Omental fat pad (tissue), 4 donors: ENCODE data around the gene MAP4K1. TPM values are rescaled to one million over a fixed set of nuclear protein-coding genes. Genes with fewer than 3 reads are reported as not detected.
"Not testable (repeated sequence)": the region's sequence is repeated elsewhere in the genome, so short reads cannot be mapped to it uniquely, and the experiment has no call there.

Source experiments
- ATAC-seq: fragments of 150-250 bp; one replicate; pipeline ENCODE4 v1.9.1; 2016; ENCODE audit warnings: mild to moderate bottlenecking, moderate library complexity; ENCODE audit not compliant: low FRiP score
- DNase-seq: peaks from one replicate; pipeline ENCODE4 v3.0.0-alpha.2; 2019; ENCODE audit warnings: low spot score
- total RNA-seq, 4 donors: library from RNA; depleted of rRNA; stranded (reverse); fragments of >200 nt; gene quantifications; one replicate each; pipeline ENCODE4 v1.1.0, GENCODE V29; 2016
- TF ChIP-seq, protein P1 (sequence below), 3 donors: fragments of 450-650 bp; IDR thresholded peaks; one replicate each; pipeline ENCODE4 v1.5.1; 2016 to 2017; ENCODE audit warnings: antibody characterized with exemption in 3 of 3, mild to moderate bottlenecking in 3 of 3, moderate library complexity in 2 of 3

MAP4K1 gene
- total RNA-seq, 4 donors from 2014 or later, result 1.5 to 3.2 (median 2.7) TPM

- TF ChIP-seq, protein P1, sequence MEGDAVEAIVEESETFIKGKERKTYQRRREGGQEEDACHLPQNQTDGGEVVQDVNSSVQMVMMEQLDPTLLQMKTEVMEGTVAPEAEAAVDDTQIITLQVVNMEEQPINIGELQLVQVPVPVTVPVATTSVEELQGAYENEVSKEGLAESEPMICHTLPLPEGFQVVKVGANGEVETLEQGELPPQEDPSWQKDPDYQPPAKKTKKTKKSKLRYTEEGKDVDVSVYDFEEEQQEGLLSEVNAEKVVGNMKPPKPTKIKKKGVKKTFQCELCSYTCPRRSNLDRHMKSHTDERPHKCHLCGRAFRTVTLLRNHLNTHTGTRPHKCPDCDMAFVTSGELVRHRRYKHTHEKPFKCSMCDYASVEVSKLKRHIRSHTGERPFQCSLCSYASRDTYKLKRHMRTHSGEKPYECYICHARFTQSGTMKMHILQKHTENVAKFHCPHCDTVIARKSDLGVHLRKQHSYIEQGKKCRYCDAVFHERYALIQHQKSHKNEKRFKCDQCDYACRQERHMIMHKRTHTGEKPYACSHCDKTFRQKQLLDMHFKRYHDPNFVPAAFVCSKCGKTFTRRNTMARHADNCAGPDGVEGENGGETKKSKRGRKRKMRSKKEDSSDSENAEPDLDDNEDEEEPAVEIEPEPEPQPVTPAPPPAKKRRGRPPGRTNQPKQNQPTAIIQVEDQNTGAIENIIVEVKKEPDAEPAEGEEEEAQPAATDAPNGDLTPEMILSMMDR (IDR thresholded peaks at IDR 0.05), result no peak
- no peak for ATAC-seq
- DNase-seq, result no peak
Measured at GRCh38 chr19:38561053-38561606, 56.6 kb downstream of the MAP4K1 start.

DNA sequence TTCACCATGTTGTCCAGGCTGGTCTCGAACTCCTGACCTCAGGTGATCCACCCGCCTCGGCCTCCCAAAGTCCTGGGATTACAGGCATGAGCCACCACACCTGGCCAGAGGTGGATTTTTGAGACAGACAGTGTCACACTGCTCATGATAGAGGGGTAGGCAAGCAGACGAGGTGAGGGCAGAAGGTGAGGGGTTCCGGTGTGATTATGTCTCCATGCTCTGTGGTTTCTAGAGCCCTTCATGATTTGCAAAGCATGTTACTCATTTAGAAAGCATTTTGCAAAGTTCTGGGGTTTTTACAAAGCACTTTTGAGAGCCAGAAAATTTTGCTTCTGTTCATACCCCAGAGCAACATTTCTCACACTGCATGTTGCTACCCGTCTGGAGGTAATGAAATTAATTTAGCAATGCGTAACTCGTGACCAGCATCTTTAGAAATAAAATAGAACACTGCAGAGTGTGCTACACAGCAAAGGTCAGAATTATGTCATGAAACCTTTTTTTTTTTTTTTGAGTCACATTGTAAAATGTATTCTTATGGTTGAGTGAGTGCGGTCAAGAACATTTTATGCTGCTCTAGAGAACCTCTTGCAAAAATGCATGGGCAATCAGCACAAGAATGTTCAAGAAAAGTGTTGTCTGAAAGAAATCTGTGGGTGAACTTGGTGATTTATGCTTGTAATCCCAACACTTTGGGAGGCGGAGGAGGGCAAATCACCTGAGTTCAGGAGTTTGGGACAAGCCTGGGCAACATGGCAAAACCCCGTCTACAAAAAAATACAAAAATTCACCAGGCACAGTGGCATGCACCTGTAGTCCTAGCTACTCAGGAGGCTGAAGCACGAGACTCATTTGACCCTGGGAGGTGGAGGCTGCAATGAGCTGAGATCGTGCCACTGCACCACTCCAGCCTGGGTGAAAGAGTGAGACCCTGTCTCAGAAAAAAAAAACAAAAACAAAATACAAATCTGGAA lies 58.0 kb downstream of the MAP4K1 start:
- TF ChIP-seq, protein P1 (IDR thresholded peaks at IDR 0.05), result no peak
- no peak for DNase-seq
- no peak for ATAC-seq

DNA sequence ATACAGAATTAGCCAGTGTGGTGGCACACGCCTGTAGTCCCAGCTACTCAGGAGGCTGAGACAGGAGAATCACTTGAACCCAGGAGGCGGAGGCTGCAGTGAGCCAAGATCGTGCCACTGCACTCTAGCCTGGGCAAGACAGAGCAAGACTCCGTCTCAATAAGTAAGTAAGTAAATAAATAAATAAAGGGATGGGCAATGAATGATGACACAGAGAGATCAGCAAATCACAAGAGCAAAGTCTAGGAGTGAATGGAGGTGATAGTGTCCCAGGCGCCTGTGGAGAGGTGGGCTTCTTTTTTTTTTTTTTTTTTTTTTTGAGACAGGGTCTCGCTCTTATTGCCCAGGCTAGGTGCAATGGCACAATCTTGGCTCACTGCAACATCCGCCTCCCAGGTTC lies 58.8 kb downstream of the MAP4K1 start:
- not testable (repeated sequence) for DNase-seq, ATAC-seq

DNA sequence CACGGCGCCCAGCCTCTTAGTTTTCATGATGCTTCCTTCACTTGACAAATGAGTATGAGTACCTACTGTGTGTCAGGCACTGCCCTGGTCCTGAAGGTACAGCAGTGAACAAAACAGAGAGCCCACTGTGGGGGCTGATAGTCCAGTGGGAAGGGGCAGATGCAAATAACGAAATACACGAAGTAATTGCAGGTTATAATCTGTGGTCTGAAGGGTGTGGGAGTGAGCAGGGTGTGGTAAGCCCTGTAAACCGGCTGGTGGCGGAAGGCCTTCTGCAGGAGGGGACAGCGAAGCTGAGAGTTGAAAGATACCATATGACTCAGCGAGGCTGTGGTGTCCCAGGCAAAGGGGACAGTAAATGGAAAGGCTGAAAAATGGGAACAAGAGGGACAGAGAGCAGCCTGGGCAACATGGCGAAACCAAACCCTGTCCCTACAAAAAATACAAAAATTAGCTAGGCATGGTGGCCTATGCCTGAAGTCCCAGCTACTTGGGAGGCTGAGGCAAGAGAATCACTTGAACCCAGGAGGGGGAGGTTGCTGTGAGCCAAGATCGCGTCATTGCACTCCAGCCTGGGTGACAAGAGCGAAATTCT lies 60.5 kb downstream of the MAP4K1 start:
- TF ChIP-seq, protein P1 (IDR thresholded peaks at IDR 0.05), result no peak
- DNase-seq (no peak), ATAC-seq (no peak)

- no peak for ATAC-seq
Measured at GRCh38 chr19:38556521-38557174, 61.1 kb downstream of the MAP4K1 start.

GRCh38 chr19:38555200-38555599 lies 62.6 kb downstream of the MAP4K1 start:
- TF ChIP-seq, protein P1 (IDR thresholded peaks at IDR 0.05), result no peak
- ATAC-seq, result no peak

More at GRCh38 chr19:38556521-38557174, 61.1 kb downstream of the MAP4K1 start:
- TF ChIP-seq, protein P1 (IDR thresholded peaks at IDR 0.05), result no peak
- DNase-seq, result no peak

GRCh38 chr19:38554676-38555141 lies 63.0 kb downstream of the MAP4K1 start:
- ATAC-seq, result no peak
- DNase-seq, result no peak
- TF ChIP-seq, protein P1 (IDR thresholded peaks at IDR 0.05), result no peak

More at GRCh38 chr19:38555200-38555599, 62.6 kb downstream of the MAP4K1 start:
- no peak for DNase-seq

- not testable (repeated sequence) for ATAC-seq, DNase-seq
Measured at GRCh38 chr19:38553239-38553638, 64.5 kb downstream of the MAP4K1 start.
